Measurements from ENCODE around the gene EIF3K. TPM values are rescaled to one million over a fixed set of nuclear protein-coding genes. Genes with fewer than 3 reads are reported as not detected.
"Not testable (repeated sequence)": the region's sequence is repeated elsewhere in the genome, so short reads cannot be mapped to it uniquely, and the experiment has no call there.

Gene EIF3K
- total RNA-seq, 1 donor from 2014 or later, result 314 TPM

GRCh38 chr19:38617283-38617763, 1.7 kb upstream of the EIF3K start:
- Histone ChIP-seq H3K4me3 (ENCODE audit: low read length in 3 of 3) (peak overlapping the region in 1 of 3 donors; percentile 93), H3K4me1 (ENCODE audit: control insufficient read depth in 3 of 3, insufficient read depth in 3 of 3, low read length in 3 of 3) (peaks cover 21 to 34% (median 22%) of the 10 kb centered on the region in 3 donors), H3K27ac (ENCODE audit: low read depth, low read length) (no peak overlapping the region), H3K36me3 (ENCODE audit: control insufficient read depth in 3 of 3, insufficient read depth in 3 of 3, low read length in 3 of 3) (peaks cover 21 to 24% (median 22%) of the 10 kb centered on the region in 3 donors), H3K9me3 (ENCODE audit: control insufficient read depth in 3 of 3, low read length in 3 of 3) (no peaks in the 10 kb centered on the region), H3K9ac (ENCODE audit: low read depth in 1 of 3, low read length in 3 of 3) (no peak overlapping the region), H3K27me3 (ENCODE audit: control insufficient read depth in 3 of 3, insufficient read depth in 3 of 3, low read length in 3 of 3) (no peaks in the 10 kb centered on the region)

DNA sequence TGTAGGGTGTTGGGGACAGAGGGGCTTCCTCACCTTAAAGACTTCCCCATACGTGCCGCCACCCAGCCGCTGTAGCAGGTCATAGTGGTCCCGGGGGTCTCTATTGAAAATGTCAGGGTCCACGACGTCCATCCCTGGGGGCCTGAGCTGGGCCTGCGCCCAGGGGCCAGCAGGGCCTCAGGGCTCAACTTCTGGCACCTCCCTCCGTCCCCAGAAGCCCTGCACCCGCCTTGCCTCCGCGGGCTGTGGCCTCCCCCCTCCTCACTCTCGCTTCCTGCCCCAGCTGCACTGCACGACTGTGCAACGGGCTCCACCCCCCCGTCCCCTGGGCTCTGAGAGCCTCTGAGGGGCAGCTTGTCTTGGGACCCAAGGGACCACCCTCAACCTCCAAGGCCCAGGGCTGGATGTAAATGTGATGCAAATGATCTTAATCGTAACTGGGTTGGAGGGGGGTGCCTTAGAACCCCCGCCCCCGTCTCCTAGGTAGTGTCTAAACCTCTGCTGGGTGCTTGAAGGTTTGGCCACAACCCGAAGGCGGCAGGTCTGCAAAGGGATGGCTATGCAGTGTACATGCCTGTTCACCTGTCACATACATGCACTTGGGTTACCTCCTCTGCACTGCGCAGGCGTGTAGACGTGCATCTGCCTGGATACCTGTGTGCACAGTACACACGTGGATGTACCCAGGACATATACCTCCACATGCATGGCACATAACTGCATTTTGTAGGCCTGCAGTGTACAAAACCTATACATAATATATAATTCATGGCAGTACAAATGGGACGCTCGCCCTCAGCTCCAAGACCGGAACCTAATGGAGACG, 1.0 kb upstream of the EIF3K start, which contains the start of gene MAP4K1:
MAP4K1 (minus strand) TSS at position 190 of the 826 bp plus-strand sequence; CDS start at position 132, 58 bp downstream.
- peak within 1 kb of the TSS; percentile 48 for H3K27ac ChIP-seq (ENCODE audit: low read depth, low read length)
- H3K9ac ChIP-seq (ENCODE audit: low read depth in 1 of 3, low read length in 3 of 3), result peak within 1 kb of the TSS; percentile 69 to 94 (median 93)
- H3K4me3 ChIP-seq (ENCODE audit: low read length in 3 of 3), result peak within 1 kb of the TSS; percentile 87 to 100 (median 93)
- H3K9me3 ChIP-seq (ENCODE audit: control insufficient read depth in 3 of 3, low read length in 3 of 3), result no peaks in the 10 kb centered on the region
- no peaks in the 10 kb centered on the region for H3K27me3 ChIP-seq (ENCODE audit: control insufficient read depth in 3 of 3, insufficient read depth in 3 of 3, low read length in 3 of 3)
- peaks cover 21 to 34% (median 22%) of the 10 kb centered on the region in 3 donors for H3K4me1 ChIP-seq (ENCODE audit: control insufficient read depth in 3 of 3, insufficient read depth in 3 of 3, low read length in 3 of 3)
- peaks cover 23 to 24% (median 24%) of the 10 kb centered on the region in 3 donors for H3K36me3 ChIP-seq (ENCODE audit: control insufficient read depth in 3 of 3, insufficient read depth in 3 of 3, low read length in 3 of 3)

DNA sequence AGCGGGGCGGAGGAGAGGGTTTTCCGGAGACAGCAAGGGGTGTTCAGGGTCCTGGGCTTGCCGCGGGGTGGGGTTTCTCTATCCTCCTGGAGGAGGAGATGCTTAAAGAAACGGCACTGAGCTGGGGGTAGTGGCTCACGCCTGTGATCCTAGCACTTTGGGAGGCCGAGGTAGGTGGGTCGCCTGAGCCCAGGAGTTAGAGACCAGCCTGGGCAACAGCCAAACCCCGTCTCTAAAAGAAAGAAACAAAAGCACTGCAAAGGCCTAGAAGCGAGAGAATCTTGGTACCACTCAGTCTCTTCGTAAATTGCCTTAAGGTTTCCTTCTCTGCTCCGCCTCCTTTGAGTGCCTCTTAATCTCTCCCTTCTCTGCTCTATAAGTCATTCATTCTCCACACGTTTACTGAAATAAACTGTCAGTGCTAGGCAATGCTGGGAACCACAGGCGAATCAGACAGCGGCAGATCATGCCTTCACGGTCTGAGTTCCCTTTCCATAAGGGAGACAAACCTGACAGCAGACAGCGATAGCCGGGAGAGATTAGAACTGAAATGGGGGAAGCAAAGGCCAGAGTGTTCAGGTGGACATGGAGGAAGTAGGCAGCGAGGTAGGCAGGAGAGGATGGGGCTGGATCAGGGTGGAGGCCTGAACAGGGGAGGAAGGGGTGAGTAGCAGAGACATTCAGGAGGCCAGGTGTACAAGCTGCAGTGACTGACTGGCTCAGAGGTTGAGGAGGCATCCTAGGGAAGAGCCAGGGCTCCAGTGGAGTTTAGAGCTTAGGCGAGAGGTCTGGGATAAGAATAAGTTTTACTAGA, 580 bp downstream of the EIF3K start:
- H3K27me3 ChIP-seq (ENCODE audit: control insufficient read depth in 3 of 3, insufficient read depth in 3 of 3, low read length in 3 of 3), result no peaks in the 10 kb centered on the region
- peaks cover 32 to 35% (median 34%) of the 10 kb centered on the region in 3 donors for H3K36me3 ChIP-seq (ENCODE audit: control insufficient read depth in 3 of 3, insufficient read depth in 3 of 3, low read length in 3 of 3)
- peak overlapping the region; percentile 93 to 100 (median 99) for H3K4me3 ChIP-seq (ENCODE audit: low read length in 3 of 3)
- peak overlapping the region; percentile 97 to 100 (median 97) for H3K9ac ChIP-seq (ENCODE audit: low read depth in 1 of 3, low read length in 3 of 3)
- H3K4me1 ChIP-seq (ENCODE audit: control insufficient read depth in 3 of 3, insufficient read depth in 3 of 3, low read length in 3 of 3), result peaks cover 22 to 34% (median 23%) of the 10 kb centered on the region in 3 donors
- H3K9me3 ChIP-seq (ENCODE audit: control insufficient read depth in 3 of 3, low read length in 3 of 3), result no peaks in the 10 kb centered on the region
- peak overlapping the region; percentile 95 for H3K27ac ChIP-seq (ENCODE audit: low read depth, low read length)

- Histone ChIP-seq H3K27ac (ENCODE audit: low read depth, low read length) (no peak overlapping the region), H3K4me3 (ENCODE audit: low read length in 3 of 3) (no peak overlapping the region), H3K27me3 (ENCODE audit: control insufficient read depth in 3 of 3, insufficient read depth in 3 of 3, low read length in 3 of 3) (no peaks in the 10 kb centered on the region), H3K9me3 (ENCODE audit: control insufficient read depth in 3 of 3, low read length in 3 of 3) (no peaks in the 10 kb centered on the region), H3K4me1 (ENCODE audit: control insufficient read depth in 3 of 3, insufficient read depth in 3 of 3, low read length in 3 of 3) (peaks cover 9 to 12% (median 11%) of the 10 kb centered on the region in 3 donors), H3K36me3 (ENCODE audit: control insufficient read depth in 3 of 3, insufficient read depth in 3 of 3, low read length in 3 of 3) (peaks cover 59 to 79% (median 66%) of the 10 kb centered on the region in 3 donors), H3K9ac (ENCODE audit: low read depth in 1 of 3, low read length in 3 of 3) (no peak overlapping the region)
These were observed 5.8 kb downstream of the EIF3K start for GRCh38 chr19:38624822-38625221.

DNA sequence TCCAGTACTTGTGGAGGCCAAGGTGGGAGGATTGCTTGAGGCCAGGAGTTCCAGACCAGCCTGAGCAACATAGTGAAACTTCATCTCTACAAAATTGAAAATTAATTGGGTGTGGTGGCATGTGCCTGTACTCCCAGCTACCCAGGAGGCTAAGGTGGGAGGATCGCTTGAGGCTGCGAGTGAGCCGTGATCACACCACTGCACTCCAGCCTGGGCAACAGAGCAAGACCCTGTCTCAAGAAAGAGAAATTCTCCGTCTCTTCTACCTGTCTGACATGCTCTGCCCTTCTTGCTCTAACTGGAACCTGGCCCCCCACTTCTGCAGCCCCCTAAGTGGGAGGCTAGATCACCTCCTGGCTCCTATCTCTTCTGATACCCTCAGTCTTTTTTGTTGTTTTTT, 7.4 kb downstream of the EIF3K start:
- Histone ChIP-seq H3K9me3 (ENCODE audit: control insufficient read depth in 3 of 3, low read length in 3 of 3) (no peaks in the 10 kb centered on the region), H3K27me3 (ENCODE audit: control insufficient read depth in 3 of 3, insufficient read depth in 3 of 3, low read length in 3 of 3) (no peaks in the 10 kb centered on the region), H3K9ac (ENCODE audit: low read depth in 1 of 3, low read length in 3 of 3) (no peak overlapping the region), H3K36me3 (ENCODE audit: control insufficient read depth in 3 of 3, insufficient read depth in 3 of 3, low read length in 3 of 3) (peaks cover 55 to 70% (median 61%) of the 10 kb centered on the region in 3 donors), H3K4me3 (ENCODE audit: low read length in 3 of 3) (no peak overlapping the region), H3K4me1 (ENCODE audit: control insufficient read depth in 3 of 3, insufficient read depth in 3 of 3, low read length in 3 of 3) (peaks cover 2 to 3% (median 3%) of the 10 kb centered on the region in 3 donors), H3K27ac (ENCODE audit: low read depth, low read length) (no peak overlapping the region)

GRCh38 chr19:38629568-38629967, 10.6 kb downstream of the EIF3K start:
- H3K27me3 ChIP-seq (ENCODE audit: control insufficient read depth in 3 of 3, insufficient read depth in 3 of 3, low read length in 3 of 3), result no peaks in the 10 kb centered on the region
- H3K27ac ChIP-seq (ENCODE audit: low read depth, low read length), result no peak overlapping the region
- H3K9ac ChIP-seq (ENCODE audit: low read depth in 1 of 3, low read length in 3 of 3), result no peak overlapping the region
- H3K36me3 ChIP-seq (ENCODE audit: control insufficient read depth in 3 of 3, insufficient read depth in 3 of 3, low read length in 3 of 3), result peaks cover 48 to 61% (median 52%) of the 10 kb centered on the region in 3 donors
- peaks cover 0 to 2% (median 0%) of the 10 kb centered on the region in 3 donors for H3K4me1 ChIP-seq (ENCODE audit: control insufficient read depth in 3 of 3, insufficient read depth in 3 of 3, low read length in 3 of 3)
- H3K4me3 ChIP-seq (ENCODE audit: low read length in 3 of 3), result no peak overlapping the region
- no peaks in the 10 kb centered on the region for H3K9me3 ChIP-seq (ENCODE audit: control insufficient read depth in 3 of 3, low read length in 3 of 3)

GRCh38 chr19:38631301-38631700, 12.3 kb downstream of the EIF3K start:
- Histone ChIP-seq H3K36me3 (ENCODE audit: control insufficient read depth in 3 of 3, insufficient read depth in 3 of 3, low read length in 3 of 3) (peaks cover 49 to 61% (median 52%) of the 10 kb centered on the region in 3 donors), H3K4me1 (ENCODE audit: control insufficient read depth in 3 of 3, insufficient read depth in 3 of 3, low read length in 3 of 3) (peaks cover 0 to 12% (median 9%) of the 10 kb centered on the region in 3 donors)
- H3K27ac ChIP-seq (ENCODE audit: low read depth, low read length); H3K4me3 ChIP-seq (ENCODE audit: low read length in 3 of 3); H3K27me3 ChIP-seq (ENCODE audit: control insufficient read depth in 3 of 3, insufficient read depth in 3 of 3, low read length in 3 of 3); H3K9me3 ChIP-seq (ENCODE audit: control insufficient read depth in 3 of 3, low read length in 3 of 3); H3K9ac ChIP-seq (ENCODE audit: low read depth in 1 of 3, low read length in 3 of 3): not testable (repeated sequence)

GRCh38 chr19:38631811-38632475, 13.0 kb downstream of the EIF3K start:
- not testable (repeated sequence) for H3K9ac ChIP-seq (ENCODE audit: low read depth in 1 of 3, low read length in 3 of 3); H3K9me3 ChIP-seq (ENCODE audit: control insufficient read depth in 3 of 3, low read length in 3 of 3); H3K27me3 ChIP-seq (ENCODE audit: control insufficient read depth in 3 of 3, insufficient read depth in 3 of 3, low read length in 3 of 3); H3K27ac ChIP-seq (ENCODE audit: low read depth, low read length); H3K4me3 ChIP-seq (ENCODE audit: low read length in 3 of 3)
- H3K4me1 ChIP-seq (ENCODE audit: control insufficient read depth in 3 of 3, insufficient read depth in 3 of 3, low read length in 3 of 3), result peaks cover 0 to 16% (median 11%) of the 10 kb centered on the region in 3 donors
- peaks cover 48 to 62% (median 51%) of the 10 kb centered on the region in 3 donors for H3K36me3 ChIP-seq (ENCODE audit: control insufficient read depth in 3 of 3, insufficient read depth in 3 of 3, low read length in 3 of 3)

- Histone ChIP-seq H3K27ac (ENCODE audit: low read depth, low read length) (no peak overlapping the region), H3K27me3 (ENCODE audit: control insufficient read depth in 3 of 3, insufficient read depth in 3 of 3, low read length in 3 of 3) (no peaks in the 10 kb centered on the region), H3K36me3 (ENCODE audit: control insufficient read depth in 3 of 3, insufficient read depth in 3 of 3, low read length in 3 of 3) (peaks cover 46 to 56% (median 47%) of the 10 kb centered on the region in 3 donors), H3K9ac (ENCODE audit: low read depth in 1 of 3, low read length in 3 of 3) (no peak overlapping the region), H3K9me3 (ENCODE audit: control insufficient read depth in 3 of 3, low read length in 3 of 3) (no peaks in the 10 kb centered on the region), H3K4me1 (ENCODE audit: control insufficient read depth in 3 of 3, insufficient read depth in 3 of 3, low read length in 3 of 3) (peaks cover 0 to 16% (median 11%) of the 10 kb centered on the region in 3 donors), H3K4me3 (ENCODE audit: low read length in 3 of 3) (no peak overlapping the region)
These were observed 13.7 kb downstream of the EIF3K start for GRCh38 chr19:38632476-38633213.
